Measurements from ENCODE around the gene DCLK3.

DNA sequence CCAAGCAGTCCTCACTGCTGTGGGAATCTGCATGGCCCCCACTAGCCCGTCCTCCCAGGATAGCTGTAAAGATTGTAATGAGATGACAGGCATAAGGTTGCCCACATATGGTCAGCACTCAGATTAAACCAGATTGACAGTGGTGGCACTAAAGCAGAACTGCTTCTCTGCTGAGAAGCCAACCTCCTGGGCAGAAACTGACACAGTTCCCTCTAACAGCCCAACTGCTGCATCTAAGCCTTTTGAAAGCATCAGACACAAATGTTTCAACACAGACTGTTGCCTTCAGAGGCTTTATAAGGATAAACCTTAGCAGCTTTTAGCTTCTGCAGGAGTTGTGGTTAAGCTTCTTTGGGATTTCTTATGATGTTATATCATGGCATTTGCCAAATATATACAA lies 13.0 kb downstream of the DCLK3 start:
- TF ChIP-seq, protein P1, sequence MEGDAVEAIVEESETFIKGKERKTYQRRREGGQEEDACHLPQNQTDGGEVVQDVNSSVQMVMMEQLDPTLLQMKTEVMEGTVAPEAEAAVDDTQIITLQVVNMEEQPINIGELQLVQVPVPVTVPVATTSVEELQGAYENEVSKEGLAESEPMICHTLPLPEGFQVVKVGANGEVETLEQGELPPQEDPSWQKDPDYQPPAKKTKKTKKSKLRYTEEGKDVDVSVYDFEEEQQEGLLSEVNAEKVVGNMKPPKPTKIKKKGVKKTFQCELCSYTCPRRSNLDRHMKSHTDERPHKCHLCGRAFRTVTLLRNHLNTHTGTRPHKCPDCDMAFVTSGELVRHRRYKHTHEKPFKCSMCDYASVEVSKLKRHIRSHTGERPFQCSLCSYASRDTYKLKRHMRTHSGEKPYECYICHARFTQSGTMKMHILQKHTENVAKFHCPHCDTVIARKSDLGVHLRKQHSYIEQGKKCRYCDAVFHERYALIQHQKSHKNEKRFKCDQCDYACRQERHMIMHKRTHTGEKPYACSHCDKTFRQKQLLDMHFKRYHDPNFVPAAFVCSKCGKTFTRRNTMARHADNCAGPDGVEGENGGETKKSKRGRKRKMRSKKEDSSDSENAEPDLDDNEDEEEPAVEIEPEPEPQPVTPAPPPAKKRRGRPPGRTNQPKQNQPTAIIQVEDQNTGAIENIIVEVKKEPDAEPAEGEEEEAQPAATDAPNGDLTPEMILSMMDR (IDR thresholded peaks at IDR 0.05), result no peak
- TF ChIP-seq POLR2A (IDR thresholded peaks at IDR 0.05), result no peak
